OCI-LY3 (cell line): Measurements from ENCODE around the gene SPRY1.

ENCODE experiments used
- H2AFZ ChIP-seq: fragments of 200-600, 300-600 bp; shearing (Covaris generic); 2 replicates; pipeline ENCODE4 v1.6.0; 2014; ENCODE audit warnings: antibody characterized with exemption, low read depth, low read length
- H3K27ac ChIP-seq: fragments of 200-600, 300-600 bp; sonication (generic); 2 replicates; pipeline ENCODE4 v1.5.1; 2014; ENCODE audit warnings: mild to moderate bottlenecking, low read length, moderate library complexity, mixed read lengths
- H3K27me3 ChIP-seq: fragments of 200-600, 300-600 bp; sonication (generic); 2 replicates; pipeline ENCODE4 v1.6.1; 2014; ENCODE audit warnings: low read depth, low read length, mixed read lengths
- H3K36me3 ChIP-seq: fragments of 200-600, 300-600 bp; sonication (generic); replicated peaks from 2 replicates; pipeline ENCODE3; 2014; ENCODE audit warnings: low read depth, low read length, mixed read lengths
- H3K4me1 ChIP-seq: fragments of 300-600, 200-600 bp; sonication (generic); 2 replicates; pipeline ENCODE4 v1.6.1; 2014; ENCODE audit warnings: low read length, mixed read lengths
- H3K4me2 ChIP-seq: fragments of 200-600, 300-600 bp; sonication (generic); 2 replicates; pipeline ENCODE4 v1.6.1; 2014; ENCODE audit warnings: low read length, mixed read lengths
- H3K4me3 ChIP-seq: fragments of 300-600, 200-600 bp; sonication (generic); 2 replicates; pipeline ENCODE4 v1.5.1; 2014; ENCODE audit warnings: antibody characterized with exemption, mild to moderate bottlenecking, low read length, moderate library complexity
- H3K79me2 ChIP-seq: fragments of 300-600, 200-600 bp; shearing (Covaris generic); 2 replicates; pipeline ENCODE4 v1.6.1; 2014; ENCODE audit warnings: mild to moderate bottlenecking, low read length, mixed read lengths
- H3K9ac ChIP-seq: fragments of 300-600, 200-600 bp; shearing (Covaris generic); 2 replicates; pipeline ENCODE4 v1.6.0; 2014; ENCODE audit warnings: mild to moderate bottlenecking, low read length, moderate library complexity
- H3K9me3 ChIP-seq: fragments of 200-600, 300-600 bp; shearing (Covaris generic); 2 replicates; pipeline ENCODE4 v1.6.1; 2014; ENCODE audit warnings: low read length, mixed read lengths; ENCODE audit not compliant: insufficient read depth
- H4K20me1 ChIP-seq: fragments of 200-600, 300-600 bp; sonication (generic); 2 replicates; pipeline ENCODE4 v1.6.1; 2016; ENCODE audit warnings: low read length, mixed read lengths; ENCODE audit not compliant: insufficient read depth
- EZH2phosphoT487 ChIP-seq: fragments of 200-600 bp; shearing (Covaris generic); IDR thresholded peaks from 2 replicates; pipeline ENCODE4 v1.6.1; 2018; ENCODE audit warnings: antibody characterized with exemption, mixed run types, low read depth
- TF ChIP-seq, protein P1 (sequence below): fragments of 200-600, 300-600 bp; sonication (generic); IDR thresholded peaks from 2 replicates; pipeline ENCODE4 v1.5.1; 2014; ENCODE audit warnings: antibody characterized with exemption, low read length, low read depth

SPRY1 gene

DNA sequence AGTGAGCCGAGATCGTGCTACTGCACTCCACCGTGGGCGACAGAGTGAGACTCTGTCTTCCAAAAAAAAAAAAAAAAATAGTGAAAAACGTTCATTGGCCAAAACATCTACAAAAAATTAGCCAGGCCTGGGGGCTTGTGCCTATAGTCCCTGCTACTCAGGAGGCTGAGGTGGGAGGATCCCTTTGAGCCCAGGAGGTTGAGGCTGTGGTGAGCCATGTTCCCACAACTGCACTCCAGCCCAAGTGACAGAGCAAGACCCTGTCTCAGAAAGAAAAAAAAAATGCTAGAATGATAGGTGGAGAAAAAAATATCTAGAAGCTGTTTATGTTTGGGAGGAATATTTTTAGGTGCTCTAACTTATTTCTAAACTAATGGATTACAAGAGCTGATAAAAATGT, 14.9 kb downstream of the SPRY1 start:
- Histone ChIP-seq H4K20me1 (no peaks in the 10 kb centered on the region), H3K9ac (no peak overlapping the region), H2AFZ (no peak overlapping the region; the same call in 1 of the 2 replicates), H3K4me2 (no peak overlapping the region), H3K27ac (no peak overlapping the region), H3K27me3 (no peaks in the 10 kb centered on the region), H3K36me3 (no peaks in the 10 kb centered on the region), H3K79me2 (no peaks in the 10 kb centered on the region), H3K4me1 (no peaks in the 10 kb centered on the region), H3K4me3 (no peak overlapping the region), H3K9me3 (no peaks in the 10 kb centered on the region)
- TF ChIP-seq EZH2phosphoT487 = no peak
- TF ChIP-seq, protein P1, sequence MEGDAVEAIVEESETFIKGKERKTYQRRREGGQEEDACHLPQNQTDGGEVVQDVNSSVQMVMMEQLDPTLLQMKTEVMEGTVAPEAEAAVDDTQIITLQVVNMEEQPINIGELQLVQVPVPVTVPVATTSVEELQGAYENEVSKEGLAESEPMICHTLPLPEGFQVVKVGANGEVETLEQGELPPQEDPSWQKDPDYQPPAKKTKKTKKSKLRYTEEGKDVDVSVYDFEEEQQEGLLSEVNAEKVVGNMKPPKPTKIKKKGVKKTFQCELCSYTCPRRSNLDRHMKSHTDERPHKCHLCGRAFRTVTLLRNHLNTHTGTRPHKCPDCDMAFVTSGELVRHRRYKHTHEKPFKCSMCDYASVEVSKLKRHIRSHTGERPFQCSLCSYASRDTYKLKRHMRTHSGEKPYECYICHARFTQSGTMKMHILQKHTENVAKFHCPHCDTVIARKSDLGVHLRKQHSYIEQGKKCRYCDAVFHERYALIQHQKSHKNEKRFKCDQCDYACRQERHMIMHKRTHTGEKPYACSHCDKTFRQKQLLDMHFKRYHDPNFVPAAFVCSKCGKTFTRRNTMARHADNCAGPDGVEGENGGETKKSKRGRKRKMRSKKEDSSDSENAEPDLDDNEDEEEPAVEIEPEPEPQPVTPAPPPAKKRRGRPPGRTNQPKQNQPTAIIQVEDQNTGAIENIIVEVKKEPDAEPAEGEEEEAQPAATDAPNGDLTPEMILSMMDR = no peak

DNA sequence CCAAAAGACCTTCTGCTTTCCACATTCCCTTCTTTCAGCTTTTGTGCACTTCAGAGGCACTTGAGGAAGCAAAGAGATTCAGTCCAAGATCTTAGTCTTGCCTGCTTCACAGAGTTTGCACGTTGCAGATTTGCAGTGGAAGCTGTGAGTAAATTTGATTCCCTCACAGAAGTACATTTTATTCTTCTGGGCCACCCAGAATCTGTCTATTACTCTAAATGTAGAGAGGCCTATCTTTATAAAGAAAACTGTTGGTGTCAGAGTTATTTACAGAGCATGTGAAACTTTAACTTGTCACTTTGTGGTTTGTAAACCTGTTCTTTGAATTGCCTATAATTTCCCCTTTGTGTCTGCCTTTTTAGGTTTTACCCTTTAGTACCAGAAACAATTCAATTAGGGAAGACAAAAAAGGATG, 15.5 kb downstream of the SPRY1 start:
- Histone ChIP-seq H3K79me2 (no peaks in the 10 kb centered on the region), H2AFZ (no peak overlapping the region; the same call in 1 of the 2 replicates), H3K9me3 (no peaks in the 10 kb centered on the region), H3K4me1 (no peaks in the 10 kb centered on the region), H3K36me3 (no peaks in the 10 kb centered on the region), H3K9ac (no peak overlapping the region), H3K27me3 (no peaks in the 10 kb centered on the region), H3K27ac (no peak overlapping the region), H3K4me3 (no peak overlapping the region), H4K20me1 (no peaks in the 10 kb centered on the region), H3K4me2 (no peak overlapping the region)
- no peak for TF ChIP-seq EZH2phosphoT487
- TF ChIP-seq, protein P1 = no peak

DNA sequence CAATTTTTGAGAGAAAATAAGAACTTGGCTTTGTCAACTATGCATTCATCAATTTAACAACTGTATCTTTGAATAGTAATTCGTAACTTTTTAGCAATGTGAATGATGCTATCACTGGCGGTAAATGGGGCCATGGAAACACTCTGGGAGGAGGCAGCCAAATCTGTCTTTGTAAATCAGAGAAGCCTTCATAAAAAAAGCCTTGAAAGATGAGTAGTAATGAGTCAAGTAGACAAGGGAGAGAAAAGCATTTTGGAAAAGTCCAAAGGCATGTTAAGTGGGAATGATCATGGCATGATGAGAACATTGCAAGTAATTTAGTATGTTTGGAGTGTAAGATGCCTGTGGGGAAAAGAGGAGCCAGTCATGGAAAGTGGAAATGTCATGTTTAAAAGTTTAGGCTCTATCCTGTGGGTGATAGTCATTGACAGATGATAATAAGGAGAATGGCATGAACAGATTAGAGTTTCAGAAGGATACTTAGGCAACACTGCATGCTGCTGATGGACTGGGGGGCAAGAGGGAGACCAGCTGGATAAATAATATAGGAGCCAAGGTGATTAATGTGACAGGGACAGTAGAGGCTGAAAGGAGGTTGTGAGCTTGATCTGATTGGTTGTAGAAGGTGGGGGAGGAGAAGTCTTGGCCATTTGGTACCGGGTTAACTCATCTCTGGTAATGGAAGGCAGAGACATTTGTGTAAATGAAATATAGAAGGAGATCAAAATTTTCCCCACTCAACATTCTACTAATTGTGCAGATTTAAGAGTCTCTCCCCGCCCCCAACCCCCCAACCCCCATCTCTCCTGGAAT, 16.3 kb downstream of the SPRY1 start:
- no peak overlapping the region for H2AFZ ChIP-seq
- no peaks in the 10 kb centered on the region for H3K36me3 ChIP-seq
- no peak overlapping the region for H3K4me2 ChIP-seq
- no peaks in the 10 kb centered on the region for H3K79me2 ChIP-seq
- TF ChIP-seq, protein P1 = no peak
- TF ChIP-seq EZH2phosphoT487 = no peak
- no peaks in the 10 kb centered on the region for H4K20me1 ChIP-seq
- no peaks in the 10 kb centered on the region for H3K9me3 ChIP-seq
- H3K4me3 ChIP-seq = no peak overlapping the region
- no peak overlapping the region for H3K9ac ChIP-seq
- H3K27ac ChIP-seq = no peak overlapping the region
- H3K27me3 ChIP-seq = no peaks in the 10 kb centered on the region
- no peaks in the 10 kb centered on the region for H3K4me1 ChIP-seq

DNA sequence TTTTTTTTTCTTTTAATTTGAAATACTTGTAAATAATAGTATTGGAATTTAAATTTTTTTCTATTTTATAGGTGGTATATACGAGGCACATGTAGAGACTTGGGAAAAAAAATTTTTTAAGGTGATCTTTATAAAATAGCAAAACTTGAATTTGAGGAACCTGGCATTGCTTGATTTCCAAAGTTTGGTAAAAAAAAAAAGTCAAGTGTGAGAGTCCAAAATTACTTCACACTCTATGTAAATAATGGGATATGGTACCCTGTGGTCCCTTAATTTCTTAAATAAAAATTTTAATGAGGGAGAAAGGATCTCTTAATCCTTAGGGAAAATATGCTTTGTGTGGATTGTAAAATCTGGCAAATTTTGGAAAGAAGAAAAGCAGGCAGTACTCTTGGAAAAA, 19.0 kb downstream of the SPRY1 start:
- Histone ChIP-seq H3K9ac (no peak overlapping the region), H3K36me3 (no peaks in the 10 kb centered on the region), H3K4me2 (no peak overlapping the region), H3K4me1 (no peaks in the 10 kb centered on the region), H3K27ac (no peak overlapping the region), H4K20me1 (no peaks in the 10 kb centered on the region), H3K27me3 (no peaks in the 10 kb centered on the region), H3K4me3 (no peak overlapping the region), H3K79me2 (no peaks in the 10 kb centered on the region), H3K9me3 (no peaks in the 10 kb centered on the region), H2AFZ (no peak overlapping the region)
- TF ChIP-seq EZH2phosphoT487 = no peak
- TF ChIP-seq, protein P1 = no peak
